Fibroblast of gingiva (primary cell): Measurements from ENCODE around the gene AGAP1.
A peak's percentile ranks its signal among the peaks of the same experiment; 100 is the strongest.

Source experiments
- DNase-seq: peaks from one replicate; pipeline ENCODE4 v3.0.0-alpha.2; 2011; ENCODE audit warnings: low read depth

Gene AGAP1

DNA sequence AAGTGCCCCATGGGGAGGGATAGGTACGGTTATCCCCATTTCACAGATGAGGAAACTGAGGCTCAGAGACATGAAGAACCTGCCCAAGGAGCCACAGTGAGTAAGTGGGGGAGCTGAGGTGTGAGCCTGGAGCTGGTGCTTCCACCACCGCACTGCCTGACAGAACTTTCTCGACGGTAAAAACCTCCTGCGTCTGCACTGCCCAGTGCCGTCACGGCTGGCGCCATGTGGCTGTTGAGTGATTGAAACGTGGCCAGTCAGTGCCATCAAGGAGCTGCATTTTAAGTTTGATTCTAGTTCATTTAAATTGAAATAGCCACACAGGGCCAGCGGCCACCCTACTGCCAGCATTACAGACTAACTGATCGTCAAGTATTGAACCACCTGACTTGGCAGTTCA lies 217.1 kb downstream of the AGAP1 start:
- no peak for DNase-seq

DNA sequence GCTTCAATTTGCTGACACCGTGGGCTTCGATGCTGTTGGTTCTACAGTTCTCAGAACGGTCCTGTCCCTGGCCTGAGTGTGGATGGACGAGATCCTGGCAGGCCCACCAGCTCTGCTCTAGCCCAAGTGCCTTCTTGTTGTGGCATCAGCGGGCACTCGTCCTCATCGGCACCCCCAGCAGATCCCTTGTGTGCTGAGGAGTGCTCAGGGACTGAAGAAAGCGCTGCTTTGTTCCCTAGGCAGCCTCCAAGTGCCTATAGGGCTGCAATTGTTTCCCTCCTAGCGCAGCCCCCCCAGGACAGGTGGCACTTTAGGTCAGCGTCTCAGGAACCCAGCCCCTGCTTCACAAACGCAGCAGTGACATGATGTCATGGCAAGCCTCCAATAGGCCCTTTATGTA lies 217.7 kb downstream of the AGAP1 start:
- DNase-seq: no peak

- DNase-seq: no peak
These were observed 218.3 kb downstream of the AGAP1 start for GRCh38 chr2:235712176-235712575.

DNA sequence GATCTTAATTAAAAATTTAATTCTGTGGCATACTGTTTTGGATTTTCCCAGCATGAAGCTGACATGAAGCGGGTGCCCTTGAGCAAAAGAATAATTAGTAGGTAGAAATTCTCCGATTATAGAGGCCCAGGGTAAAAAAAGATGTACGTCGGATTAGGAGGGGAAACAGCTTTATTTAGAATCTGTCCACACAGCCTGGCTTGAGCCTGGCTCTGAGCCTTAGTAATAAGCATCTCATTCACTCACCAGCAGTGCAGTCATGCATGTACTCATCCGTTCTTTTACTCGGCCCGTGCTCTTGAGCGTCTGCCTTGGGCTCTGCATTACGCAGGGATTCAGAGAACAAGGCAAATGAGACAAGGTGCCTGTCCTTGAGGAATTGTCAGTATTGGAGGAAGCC lies 219.3 kb downstream of the AGAP1 start:
- DNase-seq: no peak

DNA sequence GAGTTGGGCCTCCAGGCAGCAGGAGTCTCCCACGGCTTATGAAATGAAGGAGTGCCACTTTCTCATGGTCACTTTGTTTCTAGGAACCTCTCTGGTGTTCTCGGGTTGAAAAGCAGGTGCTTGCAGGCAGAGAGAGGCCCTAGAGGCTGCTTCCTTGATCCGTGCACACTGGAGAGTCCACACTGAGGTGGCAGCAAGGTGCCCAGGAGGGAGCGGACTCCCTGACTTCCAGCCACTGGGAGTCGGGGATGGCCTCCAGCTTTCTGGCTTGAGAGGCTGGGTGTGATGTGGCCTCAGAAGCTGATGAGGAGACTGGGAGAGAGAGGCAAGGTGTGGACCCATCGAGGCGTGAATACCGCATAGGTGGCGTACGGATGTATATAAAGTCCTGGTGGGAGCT lies 221.8 kb downstream of the AGAP1 start:
- no peak for DNase-seq

DNA sequence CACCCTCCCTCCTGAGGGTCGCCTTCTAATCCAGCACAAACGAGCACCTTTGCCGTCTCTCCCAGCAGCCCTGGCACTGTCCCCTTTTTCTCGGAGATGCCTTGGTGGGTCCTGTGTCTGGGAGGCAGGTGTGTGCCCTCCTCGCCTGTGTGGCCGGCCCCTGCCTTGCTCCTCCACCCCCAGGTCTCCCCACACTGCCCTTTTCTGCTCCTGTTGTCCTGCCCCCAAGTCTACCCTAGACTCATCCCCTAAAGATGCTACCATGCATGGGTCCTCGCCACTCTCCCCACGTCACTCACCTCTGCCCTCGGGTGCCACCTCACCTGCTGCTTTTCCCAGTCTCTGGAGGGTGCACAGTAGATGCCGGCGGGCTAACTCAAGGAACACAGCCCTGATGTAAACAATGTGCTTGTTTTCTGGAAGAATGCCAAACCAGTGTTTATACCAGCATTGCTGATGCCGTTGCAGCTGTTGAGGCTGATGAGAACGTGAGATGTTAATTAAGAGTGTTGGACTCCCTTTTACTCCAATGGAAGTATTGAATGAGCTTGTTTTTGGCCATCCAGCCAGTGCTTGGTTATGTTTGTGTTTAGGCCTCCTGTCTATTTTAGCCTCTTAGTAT lies 223.1 kb downstream of the AGAP1 start:
- DNase-seq: no peak

- DNase-seq: no peak
These were observed 225.5 kb downstream of the AGAP1 start for GRCh38 chr2:235719146-235719942.

GRCh38 chr2:235721625-235722024 lies 227.8 kb downstream of the AGAP1 start:
- DNase-seq: no peak

DNA sequence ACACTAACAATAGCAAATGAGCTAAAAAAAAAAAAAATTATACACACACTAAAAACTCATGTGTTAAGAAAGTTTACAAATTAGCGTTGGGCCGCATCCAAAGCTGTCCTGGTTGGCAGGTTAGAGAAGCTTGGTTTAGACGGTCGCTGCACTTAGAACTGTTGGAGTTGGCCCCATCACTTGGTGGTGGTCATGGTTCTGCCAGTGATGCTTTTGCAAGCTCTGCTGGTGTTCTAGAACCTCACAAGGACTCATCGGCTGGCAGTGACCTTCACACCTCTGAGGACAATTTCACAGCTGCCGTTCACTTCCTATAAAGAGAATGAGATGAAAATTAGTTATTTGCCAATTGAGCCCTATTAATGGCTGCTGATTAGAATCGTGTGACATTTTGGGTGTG lies 229.0 kb downstream of the AGAP1 start:
- DNase-seq: no peak

DNA sequence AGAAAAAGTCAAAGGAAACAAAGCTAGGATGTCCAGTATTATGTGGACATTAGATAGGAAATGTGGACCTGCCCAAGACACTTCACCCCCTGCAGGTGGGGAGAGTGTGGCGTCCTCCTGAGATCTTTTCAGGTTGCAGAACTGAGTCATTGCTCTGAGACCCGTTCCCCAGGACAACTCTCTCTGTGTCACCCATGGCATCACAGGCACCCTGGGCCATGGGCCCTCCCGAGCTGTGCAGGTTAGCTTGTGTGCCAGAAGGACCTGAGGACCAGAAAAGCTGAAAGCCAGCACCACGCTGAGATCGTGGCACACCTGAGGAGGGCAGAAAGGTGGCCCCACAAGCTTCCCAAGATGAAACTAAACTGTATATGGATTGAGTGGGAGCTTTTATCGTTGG lies 229.5 kb downstream of the AGAP1 start:
- no peak for DNase-seq

DNA sequence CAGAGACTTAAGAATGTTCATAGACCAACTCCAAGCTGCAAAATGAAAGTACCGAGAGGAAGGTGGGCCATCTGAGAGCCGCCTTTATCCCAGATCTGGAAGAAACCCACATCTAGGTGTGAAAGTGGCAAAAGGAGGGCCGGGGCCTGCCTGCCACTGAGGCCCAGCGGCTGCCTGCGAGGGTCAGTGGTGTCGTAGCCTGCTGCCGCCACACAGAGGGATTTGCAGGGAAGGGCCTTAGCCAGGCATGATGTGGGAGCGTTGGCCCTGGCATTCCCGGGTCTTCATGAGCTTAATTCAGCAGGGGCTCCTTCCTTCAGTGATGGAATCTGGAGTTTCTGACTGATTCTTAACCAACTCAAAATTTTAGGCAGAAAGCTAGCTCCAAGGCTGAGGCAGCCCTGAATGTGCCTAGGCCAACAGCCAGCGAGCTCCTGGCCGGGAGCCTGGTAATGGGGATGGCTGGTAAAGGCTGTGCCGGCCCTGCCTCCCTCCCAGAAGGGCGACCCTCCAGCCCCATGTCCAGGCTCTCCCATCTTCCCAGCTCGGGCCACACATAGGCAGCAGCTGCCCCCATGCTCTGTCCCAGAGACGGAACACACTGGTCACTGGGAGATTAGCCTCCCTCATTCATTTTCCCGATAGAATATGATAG lies 230.1 kb downstream of the AGAP1 start:
- DNase-seq: no peak

GRCh38 chr2:235725016-235725489 lies 231.2 kb downstream of the AGAP1 start:
- DNase-seq: peak; percentile 11

GRCh38 chr2:235725841-235726240 lies 232.0 kb downstream of the AGAP1 start:
- DNase-seq: no peak

DNA sequence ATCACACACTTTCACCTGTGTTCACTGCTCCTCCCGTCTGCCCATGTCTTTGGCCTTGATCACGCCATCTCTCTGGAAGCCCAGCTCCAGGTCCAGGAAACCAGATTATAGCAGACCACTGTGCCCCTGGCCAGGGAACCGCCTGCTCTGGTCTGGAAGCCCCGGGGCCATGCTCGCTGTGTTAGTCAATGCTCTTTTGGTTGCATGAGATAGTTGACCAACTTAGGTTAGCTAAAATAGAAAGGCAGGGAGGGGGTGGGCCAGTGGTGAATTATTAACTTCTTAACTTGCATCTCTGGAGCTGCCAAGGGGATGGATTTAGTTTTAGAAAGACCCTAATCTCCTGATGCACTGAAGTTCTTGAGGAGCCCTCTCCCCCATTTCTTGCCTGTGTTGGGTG lies 232.7 kb downstream of the AGAP1 start:
- DNase-seq: no peak

DNA sequence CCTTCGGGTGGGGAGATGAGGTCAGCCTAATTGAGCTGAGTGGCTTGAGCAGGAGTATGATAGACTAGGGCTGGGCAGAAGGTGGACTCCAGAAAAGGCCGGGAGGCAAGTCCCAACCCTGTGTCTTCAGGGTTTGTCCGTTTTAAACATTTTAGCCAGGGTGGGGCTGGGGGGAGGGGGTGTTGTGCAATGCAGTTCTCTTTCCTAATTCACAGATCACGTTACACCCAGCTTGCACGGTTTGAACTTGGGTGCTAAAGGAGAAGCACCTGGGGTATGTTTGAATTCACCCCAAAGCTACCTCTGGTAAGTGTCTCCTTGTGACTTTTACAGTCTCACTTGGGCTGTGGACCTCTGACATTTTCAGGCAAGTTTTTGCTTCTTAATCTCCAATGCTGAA lies 233.3 kb downstream of the AGAP1 start:
- DNase-seq: peak; percentile 11

GRCh38 chr2:235727891-235728799 lies 234.3 kb downstream of the AGAP1 start:
- peak; percentile 21 for DNase-seq

DNA sequence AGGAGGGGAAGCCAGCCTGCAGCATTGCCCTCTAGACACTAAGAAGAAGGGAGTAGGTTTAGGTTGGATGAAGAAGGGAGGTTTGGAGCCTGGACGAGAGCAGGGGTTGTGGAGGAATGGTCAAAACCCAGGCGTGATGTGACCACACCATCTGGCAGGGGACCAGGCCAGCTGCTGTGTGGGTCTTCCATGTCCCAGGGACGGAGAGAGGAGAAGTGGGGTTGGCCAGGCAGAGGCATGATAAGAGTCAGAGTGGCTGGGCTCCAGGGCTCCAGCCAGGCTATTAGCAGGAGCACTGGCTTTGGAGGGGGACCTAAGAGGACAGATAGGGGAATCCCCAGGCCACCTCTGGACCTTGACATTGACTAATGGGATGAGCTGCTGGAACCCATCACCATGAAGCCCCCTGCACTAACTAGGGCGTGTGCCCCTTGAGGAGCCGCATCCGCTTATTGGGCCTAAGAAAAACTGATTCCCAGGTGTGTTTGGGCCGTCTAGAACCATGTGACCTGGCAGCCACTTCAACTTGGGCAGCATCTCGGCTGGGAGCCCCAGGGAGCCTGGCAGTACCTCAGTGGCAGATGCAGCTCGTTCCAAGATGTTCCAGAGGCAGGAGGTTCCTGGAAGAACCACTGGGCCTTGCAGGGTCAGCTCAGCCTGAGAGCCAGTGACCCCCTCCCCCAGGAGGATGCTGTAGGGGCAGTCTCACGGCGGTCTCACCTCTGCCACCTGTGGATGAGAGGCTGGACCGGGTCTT lies 235.1 kb downstream of the AGAP1 start:
- DNase-seq: no peak

GRCh38 chr2:235729557-235729947 lies 235.7 kb downstream of the AGAP1 start:
- DNase-seq: no peak

DNA sequence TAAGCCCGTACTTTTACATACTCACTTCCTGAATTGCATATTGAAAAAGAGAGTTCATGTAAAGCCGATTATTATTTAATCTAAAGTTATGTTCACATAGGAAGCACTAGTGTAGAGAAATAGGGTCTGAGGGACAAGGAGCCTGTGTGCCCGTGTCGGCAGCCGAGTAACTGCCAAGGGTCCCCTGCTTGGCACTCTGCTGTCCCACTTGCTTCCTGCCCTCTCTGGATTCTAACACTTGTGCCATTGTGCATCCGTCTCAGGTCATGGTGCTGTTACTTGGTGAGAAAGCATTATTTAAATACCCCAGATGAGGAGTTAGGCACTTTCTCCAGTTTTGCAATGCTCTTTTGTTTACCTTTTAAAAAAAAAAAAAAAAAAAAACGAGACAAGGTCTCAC lies 236.3 kb downstream of the AGAP1 start:
- no peak for DNase-seq

DNA sequence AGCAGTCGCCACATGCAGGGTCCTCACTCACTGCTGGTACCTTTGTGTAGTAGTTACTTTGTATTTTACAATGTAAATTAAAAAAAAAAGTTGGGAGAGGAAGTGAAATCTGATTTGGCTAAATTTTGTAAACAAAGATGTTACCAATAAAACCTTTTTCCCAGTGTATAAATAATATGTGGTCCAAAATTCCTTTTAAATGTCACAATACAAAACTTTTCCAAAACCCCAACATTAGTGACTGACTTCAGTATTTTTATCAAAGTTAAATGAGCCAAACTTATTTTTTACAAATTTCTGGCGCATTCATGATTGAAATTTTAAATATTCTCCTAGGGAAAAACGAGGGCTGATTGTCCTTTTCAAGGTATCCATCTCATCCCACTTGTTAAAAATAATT lies 239.9 kb downstream of the AGAP1 start:
- DNase-seq: peak; percentile 27

GRCh38 chr2:235734168-235734567 lies 240.3 kb downstream of the AGAP1 start:
- DNase-seq: no peak
